GM23248 (cell line): ENCODE measurements around the gene EHD4.

Experiments
- EZH2 ChIP-seq: fragments of 200-600 bp; sonication (generic); IDR thresholded peaks from 2 replicates; pipeline ENCODE4 v1.6.1; 2018; ENCODE audit warnings: antibody characterized with exemption, mild to moderate bottlenecking; ENCODE audit not compliant: insufficient read depth, poor library complexity, severe bottlenecking
- EZH2phosphoT487 ChIP-seq: fragments of 200-600 bp; sonication (generic); IDR thresholded peaks from 2 replicates; pipeline ENCODE4 v1.6.1; 2018; ENCODE audit warnings: antibody characterized with exemption, moderate library complexity, mild to moderate bottlenecking, low read depth; ENCODE audit not compliant: insufficient read depth

GRCh38 chr15:41919954-41920538, 52.3 kb downstream of the EHD4 start:
- no peak for TF ChIP-seq EZH2
- TF ChIP-seq EZH2phosphoT487 = no peak
